Esophagus muscularis mucosa (tissue), 4 donors: ENCODE results near the gene UFD1.

Experiments
- EP300 ChIP-seq: sonication (generic); formaldehyde crosslinking; IDR thresholded peaks from one replicate; pipeline ENCODE4 v1.6.1; 2017; ENCODE audit warnings: antibody characterized with exemption
- POLR2A ChIP-seq: fragments of 450-650 bp; IDR thresholded peaks from one replicate; pipeline ENCODE4 v1.6.1; 2017; ENCODE audit warnings: antibody characterized with exemption, moderate library complexity, mild to moderate bottlenecking, low read depth
- POLR2AphosphoS5 ChIP-seq, 2 donors: sonication (generic); formaldehyde crosslinking; IDR thresholded peaks; one replicate each; pipeline ENCODE4 v1.6.1; 2017; ENCODE audit warnings: antibody characterized with exemption in 2 of 2
- TF ChIP-seq, protein P1 (sequence below), 3 experiments: fragments of 200-600 bp in 2 of 3; fragments of 450-650 bp in 1 of 3; sonication (generic) in 2 of 3; IDR thresholded peaks; one replicate each; pipeline ENCODE4 v1.5.1; 2017 to 2019; ENCODE audit warnings: antibody characterized with exemption in 3 of 3, mild to moderate bottlenecking in 2 of 3, moderate library complexity in 1 of 3

DNA sequence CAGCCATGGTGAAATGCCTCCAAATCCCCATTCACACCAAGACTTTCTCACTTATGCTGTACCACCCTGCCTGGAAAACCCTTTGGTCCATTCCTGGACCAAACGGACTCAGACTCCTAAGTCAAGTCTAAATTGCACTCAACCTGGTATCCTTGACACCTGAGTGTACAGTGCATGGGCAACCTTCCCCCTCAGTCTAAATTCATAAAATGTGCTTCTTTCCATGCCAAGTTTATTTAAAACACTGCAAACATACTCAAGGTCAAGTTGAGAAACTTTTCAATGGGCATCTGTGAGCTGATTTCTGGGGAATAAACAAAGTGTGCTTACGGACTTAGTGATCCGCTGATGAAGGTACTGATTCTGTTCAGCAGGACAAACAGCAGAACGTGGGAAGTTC lies 73.9 kb downstream of the UFD1 start:
- TF ChIP-seq POLR2A (no peak), EP300 (no peak), POLR2AphosphoS5 (IDR thresholded peaks at IDR 0.05) (no peak)
- TF ChIP-seq, protein P1, sequence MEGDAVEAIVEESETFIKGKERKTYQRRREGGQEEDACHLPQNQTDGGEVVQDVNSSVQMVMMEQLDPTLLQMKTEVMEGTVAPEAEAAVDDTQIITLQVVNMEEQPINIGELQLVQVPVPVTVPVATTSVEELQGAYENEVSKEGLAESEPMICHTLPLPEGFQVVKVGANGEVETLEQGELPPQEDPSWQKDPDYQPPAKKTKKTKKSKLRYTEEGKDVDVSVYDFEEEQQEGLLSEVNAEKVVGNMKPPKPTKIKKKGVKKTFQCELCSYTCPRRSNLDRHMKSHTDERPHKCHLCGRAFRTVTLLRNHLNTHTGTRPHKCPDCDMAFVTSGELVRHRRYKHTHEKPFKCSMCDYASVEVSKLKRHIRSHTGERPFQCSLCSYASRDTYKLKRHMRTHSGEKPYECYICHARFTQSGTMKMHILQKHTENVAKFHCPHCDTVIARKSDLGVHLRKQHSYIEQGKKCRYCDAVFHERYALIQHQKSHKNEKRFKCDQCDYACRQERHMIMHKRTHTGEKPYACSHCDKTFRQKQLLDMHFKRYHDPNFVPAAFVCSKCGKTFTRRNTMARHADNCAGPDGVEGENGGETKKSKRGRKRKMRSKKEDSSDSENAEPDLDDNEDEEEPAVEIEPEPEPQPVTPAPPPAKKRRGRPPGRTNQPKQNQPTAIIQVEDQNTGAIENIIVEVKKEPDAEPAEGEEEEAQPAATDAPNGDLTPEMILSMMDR (IDR thresholded peaks at IDR 0.05) = no peak
